CD4-positive, alpha-beta T cell (primary cell): Measurements from ENCODE around the gene ALPL. TPM values are rescaled to one million over a fixed set of nuclear protein-coding genes. Genes with fewer than 3 reads are reported as not detected.
"Not testable (repeated sequence)": the region's sequence is repeated elsewhere in the genome, so short reads cannot be mapped to it uniquely, and the experiment has no call there.

Experiments used
- ATAC-seq: fragments of 200-7000 bp; cut with Tn5 transposase; one replicate; pipeline ENCODE4 v1.10.0; 2022; ENCODE audit warnings: mild to moderate bottlenecking; ENCODE audit not compliant: poor library complexity
- CTCF ChIA-PET: fragments of 350-600 bp; sonication (Branson Sonifier 250); formaldehyde crosslinking; loops from one replicate; lab custom pipeline; 2021; ENCODE audit warnings: antibody characterized with exemption, inconsistent platforms; lab: Charles Lee
- POLR2A ChIA-PET: fragments of 350-600 bp; sonication (Branson Sonifier 250); formaldehyde crosslinking; loops from one replicate; lab custom pipeline; 2021; ENCODE audit warnings: antibody characterized with exemption, inconsistent platforms; lab: Charles Lee
- DNase-seq, 14 experiments: peaks; one replicate each; pipeline ENCODE4 v3.0.0-alpha.2; 2013 to 2020; ENCODE audit warnings: mixed read lengths in 2 of 14
- H3K27ac ChIP-seq, 2 donors: one replicate each; pipeline versions ENCODE4 v1.5.1 to v1.7.0; 2013; ENCODE audit warnings: low read length in 2 of 2, low read depth in 1 of 2, mild to moderate bottlenecking in 1 of 2
- H3K27me3 ChIP-seq, 2 experiments: 1 replicate in 1 of 2; 2 replicates in 1 of 2; pipeline versions ENCODE4 v1.6.1 to v1.7.0; 2013; ENCODE audit warnings: low read length in 2 of 2, control low read depth in 1 of 2, mild to moderate bottlenecking in 1 of 2, moderate library complexity in 1 of 2; ENCODE audit not compliant: insufficient read depth in 2 of 2, control insufficient read depth in 1 of 2
- H3K36me3 ChIP-seq: one replicate; pipeline ENCODE4 v1.6.1; 2013; ENCODE audit warnings: low read length, control low read depth; ENCODE audit not compliant: insufficient read depth
- H3K4me1 ChIP-seq: one replicate; pipeline ENCODE4 v1.6.1; 2013; ENCODE audit warnings: low read length, control low read depth; ENCODE audit not compliant: insufficient read depth
- H3K4me3 ChIP-seq: one replicate; pipeline ENCODE4 v1.5.1; 2013; ENCODE audit warnings: mild to moderate bottlenecking, low read length, moderate library complexity
- H3K9me3 ChIP-seq, 2 experiments: 1 replicate in 1 of 2; 2 replicates in 1 of 2; pipeline versions ENCODE4 v1.6.1 to v1.7.0; 2013; ENCODE audit warnings: low read length in 2 of 2, mild to moderate bottlenecking in 2 of 2, control low read depth in 1 of 2, moderate library complexity in 1 of 2; ENCODE audit not compliant: control insufficient read depth in 1 of 2, insufficient read depth in 1 of 2
- H3K27ac Mint-ChIP-seq: one replicate; pipeline ENCODE4 v1.8.0; 2020; ENCODE audit warnings: mixed read lengths
- H3K27me3 Mint-ChIP-seq: one replicate; pipeline ENCODE4 v1.8.0; 2021; ENCODE audit warnings: mixed read lengths
- H3K36me3 Mint-ChIP-seq: one replicate; pipeline ENCODE4 v1.8.0; 2021; ENCODE audit warnings: low read depth, mixed read lengths
- H3K4me1 Mint-ChIP-seq: one replicate; pipeline ENCODE4 v1.8.0; 2021; ENCODE audit warnings: low read depth, mixed read lengths
- H3K4me3 Mint-ChIP-seq: one replicate; pipeline ENCODE4 v1.8.0; 2020; ENCODE audit warnings: mild to moderate bottlenecking, mixed read lengths
- H3K9me3 Mint-ChIP-seq: one replicate; pipeline ENCODE4 v1.8.0; 2020; ENCODE audit warnings: mixed read lengths
- intact Hi-C, 2 experiments: fragments of 100-400 bp; cut with DNase I in 1 of 2; cut with micrococcal nuclease in 1 of 2; formaldehyde crosslinking; loops; one replicate each; pipeline versions ENCODE4 v1.15.1 to v1.9.0; 2023 to 2025; cut with DNase I, micrococcal nuclease
- total RNA-seq, 174 experiments: library from RNA in 2 of 174; stranded (reverse) in 2 of 174; gene quantifications; one replicate each; pipeline ENCODE4 v1.2.3 and lab custom pipeline; 2021 to 2026
- TF ChIP-seq, protein P1 (sequence below): fragments of 200-600 bp; IDR thresholded peaks from one replicate; pipeline ENCODE4 v1.8.0; 2022; ENCODE audit warnings: antibody characterized with exemption, mild to moderate bottlenecking

ALPL gene
- total RNA-seq, 2 experiments from 2014 or later: not detected

GRCh38 chr1:21565285-21565684, 56.1 kb downstream of the ALPL start:
- H3K27me3 Mint-ChIP-seq: peaks cover 8% of the 10 kb centered on the region
- TF ChIP-seq, protein P1, sequence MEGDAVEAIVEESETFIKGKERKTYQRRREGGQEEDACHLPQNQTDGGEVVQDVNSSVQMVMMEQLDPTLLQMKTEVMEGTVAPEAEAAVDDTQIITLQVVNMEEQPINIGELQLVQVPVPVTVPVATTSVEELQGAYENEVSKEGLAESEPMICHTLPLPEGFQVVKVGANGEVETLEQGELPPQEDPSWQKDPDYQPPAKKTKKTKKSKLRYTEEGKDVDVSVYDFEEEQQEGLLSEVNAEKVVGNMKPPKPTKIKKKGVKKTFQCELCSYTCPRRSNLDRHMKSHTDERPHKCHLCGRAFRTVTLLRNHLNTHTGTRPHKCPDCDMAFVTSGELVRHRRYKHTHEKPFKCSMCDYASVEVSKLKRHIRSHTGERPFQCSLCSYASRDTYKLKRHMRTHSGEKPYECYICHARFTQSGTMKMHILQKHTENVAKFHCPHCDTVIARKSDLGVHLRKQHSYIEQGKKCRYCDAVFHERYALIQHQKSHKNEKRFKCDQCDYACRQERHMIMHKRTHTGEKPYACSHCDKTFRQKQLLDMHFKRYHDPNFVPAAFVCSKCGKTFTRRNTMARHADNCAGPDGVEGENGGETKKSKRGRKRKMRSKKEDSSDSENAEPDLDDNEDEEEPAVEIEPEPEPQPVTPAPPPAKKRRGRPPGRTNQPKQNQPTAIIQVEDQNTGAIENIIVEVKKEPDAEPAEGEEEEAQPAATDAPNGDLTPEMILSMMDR: no peak
- Histone ChIP-seq H3K27ac (no peak overlapping the region), H3K9me3 (no peaks in the 10 kb centered on the region), H3K4me1 (no peaks in the 10 kb centered on the region), H3K4me3 (no peak overlapping the region), H3K27me3 (no peaks in the 10 kb centered on the region), H3K36me3 (no peaks in the 10 kb centered on the region)
- ChIA-PET CTCF (no interaction called here), POLR2A (no interaction called here)
- no peak for DNase-seq
- H3K9me3 Mint-ChIP-seq: no peaks in the 10 kb centered on the region
- H3K27ac Mint-ChIP-seq: no peak overlapping the region
- intact Hi-C loops: no loop called here
- no peak for ATAC-seq
- H3K4me1 Mint-ChIP-seq: no peaks in the 10 kb centered on the region
- H3K4me3 Mint-ChIP-seq: no peak overlapping the region
- H3K36me3 Mint-ChIP-seq: no peaks in the 10 kb centered on the region

DNA sequence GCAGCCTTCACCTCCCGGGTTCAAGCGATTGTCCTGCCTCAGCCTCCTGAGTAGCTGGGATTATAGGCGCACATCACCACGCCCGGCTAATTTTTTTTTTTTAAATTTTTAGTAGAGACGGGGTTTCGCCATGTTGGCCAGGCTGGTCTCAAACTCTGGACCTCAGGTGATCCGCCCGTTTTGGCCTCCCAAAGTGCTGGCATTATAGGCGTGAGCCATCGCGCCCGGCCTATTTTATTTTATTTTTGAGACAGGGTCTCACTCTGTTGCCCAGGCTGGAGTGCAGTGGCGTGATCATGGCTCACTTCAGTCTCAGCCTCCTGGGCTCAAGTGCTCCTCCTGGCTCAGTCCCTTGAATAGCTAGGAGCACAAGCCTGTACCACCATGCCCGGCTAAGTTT, 57.1 kb downstream of the ALPL start:
- ATAC-seq, H3K9me3 Mint-ChIP-seq, H3K4me1 Mint-ChIP-seq, H3K36me3 ChIP-seq, H3K4me3 Mint-ChIP-seq, H3K27me3 Mint-ChIP-seq, H3K27ac Mint-ChIP-seq, DNase-seq, H3K36me3 Mint-ChIP-seq, H3K4me3 ChIP-seq, H3K27me3 ChIP-seq, H3K9me3 ChIP-seq, POLR2A ChIA-PET, H3K27ac ChIP-seq, intact Hi-C loops, CTCF ChIA-PET, H3K4me1 ChIP-seq: not testable (repeated sequence)

- no peak overlapping the region for H3K27ac ChIP-seq
- CTCF ChIA-PET: no interaction called here
- H3K9me3 Mint-ChIP-seq: no peaks in the 10 kb centered on the region
- POLR2A ChIA-PET: no interaction called here
- H3K27ac Mint-ChIP-seq: no peak overlapping the region
- no peaks in the 10 kb centered on the region for H3K36me3 ChIP-seq
- TF ChIP-seq, protein P1: no peak
- H3K4me3 Mint-ChIP-seq: no peak overlapping the region
- H3K27me3 ChIP-seq: no peaks in the 10 kb centered on the region
- H3K4me3 ChIP-seq: no peak overlapping the region
- no peaks in the 10 kb centered on the region for H3K4me1 Mint-ChIP-seq
- H3K9me3 ChIP-seq: peaks cover 0 to 4% of the 10 kb centered on the region in 2 experiments
- intact Hi-C loops: no loop called here
- DNase-seq (no peak), ATAC-seq (no peak)
- no peaks in the 10 kb centered on the region for H3K36me3 Mint-ChIP-seq
- H3K4me1 ChIP-seq: no peaks in the 10 kb centered on the region
- H3K27me3 Mint-ChIP-seq: peaks cover 13% of the 10 kb centered on the region
Observed at GRCh38 chr1:21567241-21568005, 58.2 kb downstream of the ALPL start.
